ENCODE results near the gene DHX34. TPM values are rescaled to one million over a fixed set of nuclear protein-coding genes. Genes with fewer than 3 reads are reported as not detected.
A peak's percentile ranks its signal among the peaks of the same experiment; 100 is the strongest.

DHX34 gene
- total RNA-seq, 1 donor from 2014 or later, result 10.8 TPM

- DNase-seq, result no peak
Measured at GRCh38 chr19:47419030-47419783, 70.1 kb downstream of the DHX34 start, which contains the start of gene MEIS3. Gene MEIS3 (minus strand): TSS chr19:47419527. CDS start chr19:47419081, 446 bp downstream.

- no peak for DNase-seq
Measured at GRCh38 chr19:47419789-47420188, 70.7 kb downstream of the DHX34 start.

- DNase-seq, result no peak
Measured at GRCh38 chr19:47421244-47421786, 72.2 kb downstream of the DHX34 start.

- no peak for DNase-seq
Measured at GRCh38 chr19:47421844-47422395, 72.8 kb downstream of the DHX34 start.

- no peak for DNase-seq
Measured at GRCh38 chr19:47422417-47423163, 73.5 kb downstream of the DHX34 start.

- DNase-seq, result no peak
Measured at GRCh38 chr19:47423203-47423882, 74.2 kb downstream of the DHX34 start.

GRCh38 chr19:47427241-47428176 lies 78.4 kb downstream of the DHX34 start:
- DNase-seq, result no peak

- DNase-seq, result peak; percentile 84
Measured at GRCh38 chr19:47428177-47428894, 79.2 kb downstream of the DHX34 start.

- no peak for DNase-seq
Measured at GRCh38 chr19:47429140-47429793, 80.2 kb downstream of the DHX34 start.

- no peak for DNase-seq
Measured at GRCh38 chr19:47430041-47430802, 81.1 kb downstream of the DHX34 start.

GRCh38 chr19:47432091-47432490 lies 83.0 kb downstream of the DHX34 start:
- DNase-seq, result no peak

Other genes with a start within 250 kb of the DHX34 start
- gene ZC3H4, start 235.5 kb upstream of the DHX34 start, total RNA-seq, result 11.2 TPM
- 76.3 TPM for gene SAE1, start 218.5 kb upstream of the DHX34 start, total RNA-seq
- 13.4 TPM for gene BBC3, start 118.1 kb upstream of the DHX34 start, total RNA-seq
- 2.8 TPM for gene CCDC9, start 92.8 kb upstream of the DHX34 start, total RNA-seq
- 2.3 TPM for gene INAFM1, start 74.4 kb upstream of the DHX34 start, total RNA-seq
- gene C5AR1, start 39.5 kb upstream of the DHX34 start, total RNA-seq, result 0.16 TPM
- gene C5AR2, start 17.1 kb upstream of the DHX34 start, total RNA-seq, result 0.31 TPM
- gene MEIS3, start 70.2 kb downstream of the DHX34 start, total RNA-seq, result 74.6 TPM
- 40.1 TPM for gene SLC8A2, start 122.6 kb downstream of the DHX34 start, total RNA-seq
- 4.2 TPM for gene KPTN, start 134.9 kb downstream of the DHX34 start, total RNA-seq
- 26.8 TPM for gene NAPA, start 165.7 kb downstream of the DHX34 start, total RNA-seq
- gene ZNF541, start 223.8 kb downstream of the DHX34 start, total RNA-seq, result not detected

Measured in occipital lobe (tissue), 2 donors.